Gastrocnemius medialis (tissue), 4 donors: ENCODE measurements around the gene ST8SIA1. TPM values are rescaled to one million over a fixed set of nuclear protein-coding genes. Genes with fewer than 3 reads are reported as not detected.

ENCODE experiments used
- ATAC-seq, 2 donors: fragments of 150-250 bp; one replicate each; pipeline ENCODE4 v1.9.1; 2016
- DNase-seq, 2 donors: peaks; one replicate each; pipeline ENCODE4 v3.0.0-alpha.2; 2019
- H3K27ac ChIP-seq, 4 donors: fragments of 200-600 bp; sonication (generic); 1 replicate in 1 of 4; 2 replicates in 3 of 4; pipeline ENCODE4 v1.5.1; 2016 to 2018; ENCODE audit warnings: mild to moderate bottlenecking in 2 of 4, moderate library complexity in 1 of 4
- H3K27me3 ChIP-seq, 3 donors: fragments of 200-600 bp; sonication (generic) in 2 of 3; 1 replicate in 1 of 3; 2 replicates in 2 of 3; pipeline versions ENCODE4 v1.5.1 to v1.6.0; 2016 to 2019; ENCODE audit warnings: mild to moderate bottlenecking in 1 of 3, moderate library complexity in 1 of 3
- H3K36me3 ChIP-seq, 2 donors: fragments of 200-600 bp; sonication (generic) in 1 of 2; one replicate each; pipeline ENCODE4 v1.5.1; 2017 to 2018
- H3K4me1 ChIP-seq, 2 donors: fragments of 200-600 bp; sonication (generic) in 1 of 2; one replicate each; pipeline ENCODE4 v1.5.1; 2016 to 2017; ENCODE audit warnings: mild to moderate bottlenecking in 2 of 2
- H3K4me3 ChIP-seq, 4 donors: fragments of 200-600 bp; sonication (generic) in 3 of 4; 1 replicate in 1 of 4; 2 replicates in 3 of 4; pipeline ENCODE4 v1.5.1; 2016 to 2019; ENCODE audit warnings: mild to moderate bottlenecking in 2 of 4
- H3K9me3 ChIP-seq, 3 donors: fragments of 200-600 bp; sonication (generic) in 2 of 3; 1 replicate in 1 of 3; 2 replicates in 2 of 3; pipeline ENCODE4 v1.5.1; 2016 to 2019
- POLR2A ChIP-seq, 2 donors: fragments of 450-650 bp; IDR thresholded peaks; one replicate each; pipeline ENCODE4 v1.6.1; 2017; ENCODE audit warnings: antibody characterized with exemption in 2 of 2, mild to moderate bottlenecking in 2 of 2, moderate library complexity in 2 of 2
- in situ Hi-C, 4 donors: fragments of 200-750 bp; cut with MboI; loops; one replicate each; pipeline versions ENCODE4 v1.15.0 to v1.8.0; 2017; ENCODE audit warnings: low sequenced_read_pairs in 4 of 4
- intact Hi-C: fragments of 100-400 bp; cut with DNase I; formaldehyde crosslinking; loops from one replicate; pipeline ENCODE4 v1.15.1; 2023; ENCODE audit warnings: low total_unique reads
- total RNA-seq, 4 donors: library from RNA; depleted of rRNA; stranded (reverse); fragments of >200 nt; gene quantifications; one replicate each; pipeline versions ENCODE4 v1.1.0 to v1.2.3, GENCODE V29; 2016
- TF ChIP-seq, protein P1 (sequence below), 5 experiments: fragments of 450-650 bp in 3 of 5; fragments of 200-600 bp in 2 of 5; sonication (generic) in 2 of 5; IDR thresholded peaks in 4 of 5; conservative IDR thresholded peaks in 1 of 5; 1 replicate in 4 of 5; 2 replicates in 1 of 5; pipeline ENCODE4 v1.5.1; 2016 to 2019; ENCODE audit warnings: antibody characterized with exemption in 5 of 5, mild to moderate bottlenecking in 3 of 5, moderate library complexity in 3 of 5

The ST8SIA1 gene
- total RNA-seq, 4 donors from 2014 or later = 0.17 to 2.5 (median 0.67) TPM

DNA sequence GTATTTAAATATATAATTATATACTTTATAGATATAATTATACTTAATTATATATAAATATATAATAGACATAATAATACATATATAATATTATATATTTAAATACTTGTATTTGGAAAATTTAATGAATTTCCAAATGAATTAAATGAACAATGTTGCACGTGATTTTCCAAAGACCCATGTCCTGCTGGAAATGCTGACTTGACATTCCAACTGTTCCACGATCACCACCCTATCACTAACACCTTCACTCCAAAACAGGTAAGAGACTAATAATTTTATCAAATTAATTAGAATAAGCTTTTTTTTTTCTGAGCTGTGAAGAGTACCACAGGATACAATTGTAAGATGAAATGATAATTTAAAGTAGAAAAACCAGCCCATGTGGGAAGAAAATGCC is 103.4 kb downstream of the ST8SIA1 start:
- in situ Hi-C loops (no loop called here), intact Hi-C loops (no loop called here)
- no peak overlapping the region for H3K4me3 ChIP-seq
- TF ChIP-seq, protein P1, sequence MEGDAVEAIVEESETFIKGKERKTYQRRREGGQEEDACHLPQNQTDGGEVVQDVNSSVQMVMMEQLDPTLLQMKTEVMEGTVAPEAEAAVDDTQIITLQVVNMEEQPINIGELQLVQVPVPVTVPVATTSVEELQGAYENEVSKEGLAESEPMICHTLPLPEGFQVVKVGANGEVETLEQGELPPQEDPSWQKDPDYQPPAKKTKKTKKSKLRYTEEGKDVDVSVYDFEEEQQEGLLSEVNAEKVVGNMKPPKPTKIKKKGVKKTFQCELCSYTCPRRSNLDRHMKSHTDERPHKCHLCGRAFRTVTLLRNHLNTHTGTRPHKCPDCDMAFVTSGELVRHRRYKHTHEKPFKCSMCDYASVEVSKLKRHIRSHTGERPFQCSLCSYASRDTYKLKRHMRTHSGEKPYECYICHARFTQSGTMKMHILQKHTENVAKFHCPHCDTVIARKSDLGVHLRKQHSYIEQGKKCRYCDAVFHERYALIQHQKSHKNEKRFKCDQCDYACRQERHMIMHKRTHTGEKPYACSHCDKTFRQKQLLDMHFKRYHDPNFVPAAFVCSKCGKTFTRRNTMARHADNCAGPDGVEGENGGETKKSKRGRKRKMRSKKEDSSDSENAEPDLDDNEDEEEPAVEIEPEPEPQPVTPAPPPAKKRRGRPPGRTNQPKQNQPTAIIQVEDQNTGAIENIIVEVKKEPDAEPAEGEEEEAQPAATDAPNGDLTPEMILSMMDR (IDR thresholded peaks at IDR 0.05 in 4 of 5, conservative IDR thresholded peaks at IDR 0.05 in 1 of 5) = no peak
- TF ChIP-seq POLR2A (IDR thresholded peaks at IDR 0.05) = no peak
- DNase-seq (no peak), ATAC-seq (no peak)
- no peaks in the 10 kb centered on the region for H3K36me3 ChIP-seq
- no peaks in the 10 kb centered on the region for H3K27me3 ChIP-seq
- no peaks in the 10 kb centered on the region for H3K9me3 ChIP-seq
- H3K4me1 ChIP-seq = no peaks in the 10 kb centered on the region
- H3K27ac ChIP-seq = no peak overlapping the region

DNA sequence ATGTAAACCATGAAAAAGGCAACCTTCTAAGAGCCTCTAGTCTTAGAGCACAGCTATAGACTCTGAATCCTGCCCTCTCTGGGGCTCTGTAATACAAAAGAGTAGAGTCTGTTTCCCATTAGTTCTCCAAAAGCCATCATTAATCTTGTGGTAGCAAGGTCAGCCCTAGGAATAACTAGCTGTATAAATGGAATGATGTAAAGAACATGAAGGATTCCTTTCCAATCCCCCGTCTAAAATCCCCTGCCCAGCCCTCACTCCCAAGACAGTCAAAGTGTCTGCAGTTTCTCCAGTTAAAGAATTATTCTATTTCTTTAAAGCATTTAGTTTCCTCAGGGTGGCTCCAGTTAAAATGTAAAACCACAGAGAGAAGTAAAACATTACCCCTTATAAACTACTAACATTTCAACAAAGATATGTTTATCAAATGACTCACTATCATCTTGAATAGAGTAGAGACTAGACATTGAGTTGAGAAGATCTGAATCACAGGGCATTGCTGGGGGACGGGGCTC is 104.2 kb downstream of the ST8SIA1 start:
- intact Hi-C loops = no loop called here
- DNase-seq (no peak), ATAC-seq (no peak)
- in situ Hi-C loops = no loop called here
- Histone ChIP-seq H3K4me3 (no peak overlapping the region), H3K4me1 (no peaks in the 10 kb centered on the region), H3K27ac (no peak overlapping the region), H3K27me3 (no peaks in the 10 kb centered on the region), H3K9me3 (no peaks in the 10 kb centered on the region), H3K36me3 (no peaks in the 10 kb centered on the region)
- TF ChIP-seq, protein P1 (IDR thresholded peaks at IDR 0.05 in 4 of 5, conservative IDR thresholded peaks at IDR 0.05 in 1 of 5) = no peak
- TF ChIP-seq POLR2A (IDR thresholded peaks at IDR 0.05) = no peak

DNA sequence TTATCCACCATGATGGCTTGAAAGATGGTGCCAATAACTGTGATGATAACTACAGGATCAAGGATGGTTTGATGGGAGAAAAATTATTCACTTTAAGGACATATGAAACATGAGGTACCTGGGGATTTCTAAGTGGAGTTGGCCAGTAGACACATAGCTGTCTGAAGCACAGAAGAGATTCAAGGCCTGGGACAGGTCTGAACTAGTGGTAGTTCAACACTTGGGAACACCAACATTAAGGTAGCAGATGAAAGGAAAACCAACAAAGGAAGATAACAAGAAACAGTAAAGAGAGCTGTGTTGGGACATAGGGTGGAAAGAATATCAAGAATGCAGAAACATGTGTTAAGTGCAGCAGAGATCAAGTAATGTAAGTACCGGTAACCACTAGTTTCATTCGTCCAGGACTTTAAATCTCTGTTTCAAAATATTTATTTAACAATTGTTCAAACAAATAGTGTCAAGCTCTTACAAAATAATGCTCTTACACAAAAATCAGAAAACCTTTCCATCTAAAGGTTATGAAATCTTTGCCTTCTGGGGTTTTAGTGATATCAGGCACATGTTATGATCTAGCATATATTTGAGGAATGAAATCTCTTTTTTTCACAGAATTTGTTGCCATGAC is 104.7 kb downstream of the ST8SIA1 start:
- H3K4me3 ChIP-seq = no peak overlapping the region
- intact Hi-C loops = no loop called here
- H3K27ac ChIP-seq = no peak overlapping the region
- ATAC-seq = no peak
- in situ Hi-C loops = no loop called here
- no peaks in the 10 kb centered on the region for H3K9me3 ChIP-seq
- no peak for DNase-seq
- TF ChIP-seq, protein P1 (IDR thresholded peaks at IDR 0.05 in 4 of 5, conservative IDR thresholded peaks at IDR 0.05 in 1 of 5) = no peak
- TF ChIP-seq POLR2A (IDR thresholded peaks at IDR 0.05) = no peak
- H3K36me3 ChIP-seq = no peaks in the 10 kb centered on the region
- H3K27me3 ChIP-seq = no peaks in the 10 kb centered on the region
- H3K4me1 ChIP-seq = no peaks in the 10 kb centered on the region

DNA sequence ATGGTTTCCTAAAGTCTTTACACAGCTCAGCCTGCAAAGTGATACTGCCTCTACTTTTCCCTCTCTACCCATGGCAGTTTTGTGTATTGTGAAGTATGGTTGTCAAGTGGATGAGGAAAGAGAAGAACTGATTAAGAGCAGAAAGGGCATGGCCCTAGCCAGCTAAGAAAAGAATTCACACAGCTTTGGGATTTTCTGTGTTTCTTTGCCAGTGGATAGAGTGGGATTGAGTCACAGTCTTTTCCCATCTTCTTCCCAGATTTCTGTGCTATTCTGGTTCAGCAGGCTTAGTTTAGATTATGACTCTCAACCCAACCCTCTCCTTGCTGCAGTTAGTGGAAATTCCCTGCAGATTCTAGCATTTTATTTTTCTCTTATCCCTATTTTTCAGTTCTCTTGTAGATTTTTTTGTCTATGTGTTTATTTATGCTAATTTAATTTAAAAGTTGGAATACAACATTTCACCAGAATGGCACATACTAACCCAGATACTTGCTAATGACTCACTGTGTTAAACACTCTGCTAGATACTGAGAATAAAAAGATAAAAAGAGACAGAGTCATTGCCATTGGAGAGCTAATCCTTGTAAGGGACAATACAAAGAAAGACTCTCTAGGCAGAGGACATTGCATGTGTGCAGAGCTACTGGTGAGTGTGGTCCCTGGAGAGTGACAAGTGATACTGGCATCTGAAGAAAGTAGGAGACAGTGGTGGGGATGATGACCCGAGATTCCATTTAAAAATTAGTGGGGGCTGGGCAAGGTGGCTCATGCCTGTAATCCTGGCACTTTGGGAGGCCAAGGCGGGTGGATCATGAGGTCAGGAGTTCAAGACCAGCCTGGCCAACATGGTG is 106.3 kb downstream of the ST8SIA1 start:
- ATAC-seq (no peak), DNase-seq (no peak)
- TF ChIP-seq, protein P1 (IDR thresholded peaks at IDR 0.05 in 4 of 5, conservative IDR thresholded peaks at IDR 0.05 in 1 of 5) = no peak
- TF ChIP-seq POLR2A (IDR thresholded peaks at IDR 0.05) = no peak
- in situ Hi-C loops (no loop called here), intact Hi-C loops (no loop called here)
- no peak overlapping the region for H3K4me3 ChIP-seq
- no peaks in the 10 kb centered on the region for H3K9me3 ChIP-seq
- no peaks in the 10 kb centered on the region for H3K27me3 ChIP-seq
- H3K4me1 ChIP-seq = no peaks in the 10 kb centered on the region
- no peaks in the 10 kb centered on the region for H3K36me3 ChIP-seq
- no peak overlapping the region for H3K27ac ChIP-seq
